ENCODE results near the gene GLO1.

GRCh38 chr6:38651121-38651784 lies 51.7 kb downstream of the GLO1 start:
- TF ChIP-seq EZH2 (IDR thresholded peaks at IDR 0.05; ENCODE audit: borderline replicate concordance, low read depth, low read length, severe bottlenecking) = no peak
- TF ChIP-seq CTCF (IDR thresholded peaks at IDR 0.05; ENCODE audit: borderline replicate concordance, extremely low read depth, low read length, poor library complexity, severe bottlenecking) = no peak
